Stimulated activated CD8-positive, alpha-beta memory T cell treated with anti-CD3 and anti-CD28 coated beads, Interleukin-7, amount 100 ng/mL, for 1 hour (primary cell): Measurements from ENCODE around the gene ADGRG1.

Source experiments
- DNase-seq, 2 donors: peaks; one replicate each; pipeline ENCODE4 v3.0.0-alpha.2; 2020; ENCODE audit warnings: low read depth in 2 of 2

ADGRG1 gene

GRCh38 chr16:57648581-57649442 is 20.4 kb downstream of the ADGRG1 start:
- peak; percentile 73 to 80 for DNase-seq

- DNase-seq, result no peak
These were observed 21.0 kb downstream of the ADGRG1 start for GRCh38 chr16:57649443-57649751.

GRCh38 chr16:57649846-57650245 is 21.4 kb downstream of the ADGRG1 start:
- DNase-seq, result no peak

GRCh38 chr16:57651344-57652333 is 23.2 kb downstream of the ADGRG1 start:
- no peak for DNase-seq

GRCh38 chr16:57652695-57653471 is 24.5 kb downstream of the ADGRG1 start:
- no peak for DNase-seq

GRCh38 chr16:57653936-57654335 is 25.5 kb downstream of the ADGRG1 start:
- DNase-seq, result no peak

GRCh38 chr16:57656342-57656955 is 28.0 kb downstream of the ADGRG1 start:
- DNase-seq, result no peak

- no peak for DNase-seq
These were observed 28.8 kb downstream of the ADGRG1 start for GRCh38 chr16:57657228-57657627.

GRCh38 chr16:57658130-57658877 is 29.9 kb downstream of the ADGRG1 start:
- no peak for DNase-seq

- no peak for DNase-seq
These were observed 30.6 kb downstream of the ADGRG1 start for GRCh38 chr16:57658878-57659674.

GRCh38 chr16:57660715-57661463 is 32.5 kb downstream of the ADGRG1 start:
- no peak for DNase-seq

- DNase-seq, result no peak
These were observed 33.1 kb downstream of the ADGRG1 start for GRCh38 chr16:57661510-57661909.

- no peak for DNase-seq
These were observed 33.8 kb downstream of the ADGRG1 start for GRCh38 chr16:57661936-57662906.

- DNase-seq, result no peak
These were observed 35.0 kb downstream of the ADGRG1 start for GRCh38 chr16:57663436-57663835.

GRCh38 chr16:57663917-57664661 is 35.7 kb downstream of the ADGRG1 start:
- no peak for DNase-seq

- no peak for DNase-seq
These were observed 36.2 kb downstream of the ADGRG1 start for GRCh38 chr16:57664662-57665025.

GRCh38 chr16:57665541-57665940 is 37.1 kb downstream of the ADGRG1 start:
- no peak for DNase-seq
